IPS DF 19.7 (cell line): ENCODE measurements around the gene BANK1.

Experiments used
- DNase-seq: peaks from one replicate; pipeline ENCODE4 v3.0.0-alpha.2; 2013; ENCODE audit warnings: low read depth, low spot score

Gene BANK1

GRCh38 chr4:101960431-101960830 is 169.9 kb downstream of the BANK1 start:
- no peak for DNase-seq

GRCh38 chr4:101961144-101961543 is 170.6 kb downstream of the BANK1 start:
- DNase-seq = no peak

GRCh38 chr4:101967697-101968346 is 177.3 kb downstream of the BANK1 start:
- DNase-seq = no peak

GRCh38 chr4:101968364-101968763 is 177.8 kb downstream of the BANK1 start:
- no peak for DNase-seq

- no peak for DNase-seq
Observed at GRCh38 chr4:101969965-101970364, 179.4 kb downstream of the BANK1 start.

GRCh38 chr4:101970547-101971155 is 180.1 kb downstream of the BANK1 start:
- no peak for DNase-seq

GRCh38 chr4:101972791-101973190 is 182.3 kb downstream of the BANK1 start:
- DNase-seq = no peak

GRCh38 chr4:101973361-101973760 is 182.8 kb downstream of the BANK1 start:
- DNase-seq = no peak

GRCh38 chr4:101977076-101977475 is 186.5 kb downstream of the BANK1 start:
- no peak for DNase-seq

- no peak for DNase-seq
Observed at GRCh38 chr4:101981756-101982155, 191.2 kb downstream of the BANK1 start.

GRCh38 chr4:101983835-101984234 is 193.3 kb downstream of the BANK1 start:
- no peak for DNase-seq

GRCh38 chr4:101987623-101988243 is 197.2 kb downstream of the BANK1 start:
- no peak for DNase-seq

GRCh38 chr4:101989551-101989950 is 199.0 kb downstream of the BANK1 start:
- no peak for DNase-seq

- DNase-seq = no peak
Observed at GRCh38 chr4:101992446-101992845, 201.9 kb downstream of the BANK1 start.

- DNase-seq = no peak
Observed at GRCh38 chr4:101993002-101993841, 202.7 kb downstream of the BANK1 start.

GRCh38 chr4:101993842-101994775 is 203.6 kb downstream of the BANK1 start:
- no peak for DNase-seq

- no peak for DNase-seq
Observed at GRCh38 chr4:102007959-102008425, 217.5 kb downstream of the BANK1 start.

- no peak for DNase-seq
Observed at GRCh38 chr4:102008711-102009110, 218.2 kb downstream of the BANK1 start.

- no peak for DNase-seq
Observed at GRCh38 chr4:102022343-102022742, 231.8 kb downstream of the BANK1 start.

GRCh38 chr4:102027961-102028360 is 237.4 kb downstream of the BANK1 start:
- no peak for DNase-seq

GRCh38 chr4:102031406-102031805 is 240.9 kb downstream of the BANK1 start:
- no peak for DNase-seq
